ENCODE measurements around the gene PDGFB.

PDGFB gene

GRCh38 chr22:39177791-39178190, 67.0 kb downstream of the PDGFB start:
- H3K36me3 ChIP-seq (ENCODE audit: insufficient read depth) = no peaks in the 10 kb centered on the region
- TF ChIP-seq, protein P1, sequence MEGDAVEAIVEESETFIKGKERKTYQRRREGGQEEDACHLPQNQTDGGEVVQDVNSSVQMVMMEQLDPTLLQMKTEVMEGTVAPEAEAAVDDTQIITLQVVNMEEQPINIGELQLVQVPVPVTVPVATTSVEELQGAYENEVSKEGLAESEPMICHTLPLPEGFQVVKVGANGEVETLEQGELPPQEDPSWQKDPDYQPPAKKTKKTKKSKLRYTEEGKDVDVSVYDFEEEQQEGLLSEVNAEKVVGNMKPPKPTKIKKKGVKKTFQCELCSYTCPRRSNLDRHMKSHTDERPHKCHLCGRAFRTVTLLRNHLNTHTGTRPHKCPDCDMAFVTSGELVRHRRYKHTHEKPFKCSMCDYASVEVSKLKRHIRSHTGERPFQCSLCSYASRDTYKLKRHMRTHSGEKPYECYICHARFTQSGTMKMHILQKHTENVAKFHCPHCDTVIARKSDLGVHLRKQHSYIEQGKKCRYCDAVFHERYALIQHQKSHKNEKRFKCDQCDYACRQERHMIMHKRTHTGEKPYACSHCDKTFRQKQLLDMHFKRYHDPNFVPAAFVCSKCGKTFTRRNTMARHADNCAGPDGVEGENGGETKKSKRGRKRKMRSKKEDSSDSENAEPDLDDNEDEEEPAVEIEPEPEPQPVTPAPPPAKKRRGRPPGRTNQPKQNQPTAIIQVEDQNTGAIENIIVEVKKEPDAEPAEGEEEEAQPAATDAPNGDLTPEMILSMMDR (conservative IDR thresholded peaks at IDR 0.05; ENCODE audit: low read depth, low read length) = no peak
- no peak overlapping the region for H3K4me2 ChIP-seq
- no peak overlapping the region for H2AFZ ChIP-seq (ENCODE audit: low read depth)
- peaks cover 29% of the 10 kb centered on the region; the same call in 1 of the 2 replicates for H3K27me3 ChIP-seq (ENCODE audit: insufficient read depth, low read depth)
- H3K27ac ChIP-seq = no peak overlapping the region
- no peak overlapping the region for H3K4me3 ChIP-seq (IDR thresholded peaks at IDR 0.05; ENCODE audit: insufficient read depth, low read depth, low read length)
- no peaks in the 10 kb centered on the region for H4K20me1 ChIP-seq (ENCODE audit: insufficient read depth)
- H3K9ac ChIP-seq = no peak overlapping the region
- no peaks in the 10 kb centered on the region for H3K4me1 ChIP-seq (ENCODE audit: low read depth, poor library complexity, severe bottlenecking)
- H3K79me2 ChIP-seq (ENCODE audit: insufficient read depth, low read depth) = no peaks in the 10 kb centered on the region

- H3K4me1 ChIP-seq (ENCODE audit: low read depth, poor library complexity, severe bottlenecking) = no peaks in the 10 kb centered on the region
- H3K79me2 ChIP-seq (ENCODE audit: insufficient read depth, low read depth) = no peaks in the 10 kb centered on the region
- no peaks in the 10 kb centered on the region for H4K20me1 ChIP-seq (ENCODE audit: insufficient read depth)
- no peak overlapping the region for H3K27ac ChIP-seq
- H3K4me3 ChIP-seq (IDR thresholded peaks at IDR 0.05; ENCODE audit: insufficient read depth, low read depth, low read length) = no peak overlapping the region
- TF ChIP-seq, protein P1 (conservative IDR thresholded peaks at IDR 0.05; ENCODE audit: low read depth, low read length) = no peak
- no peak overlapping the region for H3K4me2 ChIP-seq
- H3K27me3 ChIP-seq (ENCODE audit: insufficient read depth, low read depth) = peaks cover 25% of the 10 kb centered on the region; the same call in 1 of the 2 replicates
- H2AFZ ChIP-seq (ENCODE audit: low read depth) = no peak overlapping the region
- no peak overlapping the region for H3K9ac ChIP-seq
- H3K36me3 ChIP-seq (ENCODE audit: insufficient read depth) = no peaks in the 10 kb centered on the region
Observed at GRCh38 chr22:39177456-39177775, 67.4 kb downstream of the PDGFB start.

- H4K20me1 ChIP-seq (ENCODE audit: insufficient read depth) = no peaks in the 10 kb centered on the region
- H3K4me1 ChIP-seq (ENCODE audit: low read depth, poor library complexity, severe bottlenecking) = no peaks in the 10 kb centered on the region
- H2AFZ ChIP-seq (ENCODE audit: low read depth) = no peak overlapping the region
- H3K4me3 ChIP-seq (IDR thresholded peaks at IDR 0.05; ENCODE audit: insufficient read depth, low read depth, low read length) = no peak overlapping the region
- H3K79me2 ChIP-seq (ENCODE audit: insufficient read depth, low read depth) = no peaks in the 10 kb centered on the region
- peaks cover 20% of the 10 kb centered on the region; the same call in 1 of the 2 replicates for H3K27me3 ChIP-seq (ENCODE audit: insufficient read depth, low read depth)
- no peak overlapping the region for H3K9ac ChIP-seq
- H3K27ac ChIP-seq = no peak overlapping the region
- no peaks in the 10 kb centered on the region for H3K36me3 ChIP-seq (ENCODE audit: insufficient read depth)
- TF ChIP-seq, protein P1 (conservative IDR thresholded peaks at IDR 0.05; ENCODE audit: low read depth, low read length) = no peak
- no peak overlapping the region for H3K4me2 ChIP-seq
Observed at GRCh38 chr22:39176714-39177455, 67.9 kb downstream of the PDGFB start.

DNA sequence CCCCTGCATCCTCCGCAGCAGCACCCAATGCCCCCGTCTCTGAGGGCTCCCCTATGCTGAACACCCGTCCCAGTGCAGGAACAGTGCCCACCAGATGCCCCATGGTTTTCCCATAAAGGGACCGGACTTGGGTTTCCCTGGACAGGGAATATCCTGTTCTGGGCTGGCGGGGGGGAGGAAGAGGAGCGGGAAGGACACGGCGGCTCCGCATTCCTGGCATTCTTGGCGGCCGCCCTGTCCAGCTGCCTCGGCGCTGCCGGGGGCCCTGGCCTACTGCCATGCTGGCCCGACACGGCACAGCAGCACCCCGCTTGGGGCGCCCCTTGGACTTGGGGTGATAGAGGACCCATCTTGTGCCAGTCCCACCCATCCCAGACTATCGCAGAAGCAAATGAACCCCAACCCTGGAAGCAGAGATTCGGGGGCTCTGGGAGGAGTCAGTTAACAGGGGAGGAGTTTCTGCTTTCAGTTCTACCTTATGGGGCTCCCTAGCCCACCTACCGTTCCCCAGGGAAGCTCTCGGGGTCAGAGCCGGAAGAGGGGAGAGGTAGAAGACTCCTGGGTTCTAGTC, 68.6 kb downstream of the PDGFB start:
- TF ChIP-seq, protein P1 (conservative IDR thresholded peaks at IDR 0.05; ENCODE audit: low read depth, low read length) = no peak
- Histone ChIP-seq H3K4me1 (ENCODE audit: low read depth, poor library complexity, severe bottlenecking) (peaks cover 2% of the 10 kb centered on the region), H3K79me2 (ENCODE audit: insufficient read depth, low read depth) (no peaks in the 10 kb centered on the region), H2AFZ (ENCODE audit: low read depth) (no peak overlapping the region), H3K27me3 (ENCODE audit: insufficient read depth, low read depth) (peaks cover 18% of the 10 kb centered on the region; the same call in 1 of the 2 replicates), H3K9ac (no peak overlapping the region), H3K27ac (no peak overlapping the region), H3K4me3 (IDR thresholded peaks at IDR 0.05; ENCODE audit: insufficient read depth, low read depth, low read length) (no peak overlapping the region), H3K4me2 (no peak overlapping the region), H4K20me1 (ENCODE audit: insufficient read depth) (no peaks in the 10 kb centered on the region), H3K36me3 (ENCODE audit: insufficient read depth) (no peaks in the 10 kb centered on the region)
